GM13976 (cell line): ENCODE data around the gene PSMG4.
"Not testable (repeated sequence)": the region's sequence is repeated elsewhere in the genome, so short reads cannot be mapped to it uniquely, and the experiment has no call there.

Experiments
- DNase-seq: peaks from one replicate; pipeline ENCODE4 v3.0.0; 2012; ENCODE audit warnings: low spot score
- in situ Hi-C: fragments of 300-500 bp; cut with MboI; formaldehyde crosslinking; loops from one replicate; pipeline ENCODE4 v1.12.0; 2022; ENCODE audit warnings: low sequenced_read_pairs, mixed read lengths, inconsistent platforms; ENCODE audit not compliant: unreplicated experiment
- TF ChIP-seq, protein P1 (sequence below): IDR thresholded peaks from 2 replicates; pipeline ENCODE4 v1.5.1; 2012; ENCODE audit warnings: borderline replicate concordance, mild to moderate bottlenecking; ENCODE audit not compliant: insufficient read depth; ENCODE audit errors: extremely low read depth, missing control alignments, control extremely low read depth

PSMG4 gene

DNA sequence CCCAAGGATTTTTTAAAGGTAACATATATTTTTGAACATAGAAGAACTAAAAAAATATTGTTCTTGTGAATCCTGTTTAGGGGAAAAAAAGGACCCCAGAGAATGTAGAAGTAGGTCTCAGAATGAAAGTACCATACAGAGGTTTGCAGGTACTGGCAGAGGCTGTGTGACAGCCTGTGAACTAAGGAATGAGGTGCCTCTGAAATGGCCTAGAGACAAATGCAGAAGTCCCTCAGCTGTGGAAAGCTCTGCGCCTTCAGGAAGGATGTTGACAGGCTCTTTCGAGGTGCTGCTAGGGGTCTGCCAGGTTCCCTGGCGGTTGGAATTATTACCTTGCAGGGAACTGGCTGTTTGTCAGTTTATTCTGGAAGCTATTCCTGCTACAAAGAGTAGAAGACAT is 22.7 kb upstream of the PSMG4 start:
- TF ChIP-seq, protein P1, sequence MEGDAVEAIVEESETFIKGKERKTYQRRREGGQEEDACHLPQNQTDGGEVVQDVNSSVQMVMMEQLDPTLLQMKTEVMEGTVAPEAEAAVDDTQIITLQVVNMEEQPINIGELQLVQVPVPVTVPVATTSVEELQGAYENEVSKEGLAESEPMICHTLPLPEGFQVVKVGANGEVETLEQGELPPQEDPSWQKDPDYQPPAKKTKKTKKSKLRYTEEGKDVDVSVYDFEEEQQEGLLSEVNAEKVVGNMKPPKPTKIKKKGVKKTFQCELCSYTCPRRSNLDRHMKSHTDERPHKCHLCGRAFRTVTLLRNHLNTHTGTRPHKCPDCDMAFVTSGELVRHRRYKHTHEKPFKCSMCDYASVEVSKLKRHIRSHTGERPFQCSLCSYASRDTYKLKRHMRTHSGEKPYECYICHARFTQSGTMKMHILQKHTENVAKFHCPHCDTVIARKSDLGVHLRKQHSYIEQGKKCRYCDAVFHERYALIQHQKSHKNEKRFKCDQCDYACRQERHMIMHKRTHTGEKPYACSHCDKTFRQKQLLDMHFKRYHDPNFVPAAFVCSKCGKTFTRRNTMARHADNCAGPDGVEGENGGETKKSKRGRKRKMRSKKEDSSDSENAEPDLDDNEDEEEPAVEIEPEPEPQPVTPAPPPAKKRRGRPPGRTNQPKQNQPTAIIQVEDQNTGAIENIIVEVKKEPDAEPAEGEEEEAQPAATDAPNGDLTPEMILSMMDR, result no peak
- no peak for DNase-seq
- in situ Hi-C loops, result no loop called here

DNA sequence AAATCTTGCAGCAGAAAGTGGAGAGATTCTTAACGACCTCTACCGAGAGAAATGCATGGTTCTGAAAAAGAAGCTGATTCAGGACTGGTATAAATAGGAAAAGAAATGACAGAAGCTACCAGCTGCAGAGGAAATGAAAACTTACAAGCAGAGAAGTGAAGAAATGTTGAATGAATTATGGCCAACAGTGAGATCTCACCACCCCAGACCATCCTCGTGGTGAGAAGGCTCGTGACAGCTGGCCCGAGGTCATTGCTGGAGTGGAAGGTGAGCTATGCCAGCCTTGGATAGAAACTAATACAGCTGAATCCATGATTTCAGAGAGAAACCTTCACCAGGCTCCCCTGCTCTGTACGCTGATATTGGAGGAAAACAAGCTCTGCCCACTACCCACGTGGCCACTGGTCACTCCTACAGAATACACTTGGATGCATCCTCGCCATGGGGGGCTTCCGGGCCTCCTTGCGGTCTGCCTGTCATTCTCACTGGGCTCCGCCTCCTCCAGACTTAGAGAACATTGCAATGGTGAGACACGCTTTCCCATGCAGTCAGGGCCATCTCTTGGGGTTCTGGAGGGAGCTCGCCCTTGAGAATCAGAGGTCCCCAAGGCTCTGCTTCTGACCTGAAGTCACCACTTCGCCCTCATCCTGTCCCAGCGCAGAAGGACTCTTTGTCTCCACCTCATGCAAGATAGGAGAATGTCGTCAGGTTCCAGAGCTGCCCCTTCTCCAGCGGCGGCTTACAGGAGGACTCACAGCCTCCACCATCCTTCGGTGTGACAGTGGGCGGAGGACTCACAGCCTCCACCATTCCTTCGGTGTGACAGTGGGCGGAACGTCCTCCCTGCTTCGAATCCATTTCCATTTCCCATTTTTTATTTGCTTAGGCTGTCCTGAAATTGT is 20.7 kb upstream of the PSMG4 start:
- no peak for DNase-seq
- in situ Hi-C loops, result no loop called here
- TF ChIP-seq, protein P1, result no peak

DNA sequence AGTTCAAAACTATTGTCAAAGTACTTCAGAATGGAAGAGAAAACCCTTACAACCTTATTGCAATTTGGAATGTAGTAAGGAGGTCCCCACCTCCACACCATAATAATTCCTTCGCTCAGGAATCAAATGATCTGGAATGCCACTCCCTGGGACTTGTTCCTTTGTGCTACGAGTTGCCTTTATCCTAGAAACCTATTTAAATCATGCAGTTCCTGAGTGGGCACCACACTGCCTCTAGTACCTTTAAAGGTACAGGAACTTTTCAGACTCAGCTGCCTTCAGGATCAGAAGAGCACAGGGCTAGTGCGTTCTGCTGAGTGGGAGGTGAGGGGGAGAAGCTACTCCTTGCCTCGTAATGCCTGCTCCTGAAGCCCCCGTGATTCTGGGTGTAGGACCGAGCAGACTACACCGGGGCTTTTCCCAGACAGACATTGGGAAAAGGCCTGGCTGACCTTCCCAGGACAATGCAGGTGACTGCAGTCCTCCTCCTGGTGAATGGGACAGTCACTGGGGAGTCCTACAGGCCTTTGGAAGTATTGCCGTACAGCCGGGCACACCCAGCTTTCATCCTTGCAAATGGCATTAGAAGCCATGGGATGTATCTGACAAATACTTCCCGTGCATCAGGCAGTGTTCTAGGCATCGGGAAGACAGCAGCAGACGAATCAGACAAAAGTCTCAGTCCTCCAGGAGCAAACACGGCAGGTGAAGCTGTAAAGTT is 19.5 kb upstream of the PSMG4 start:
- TF ChIP-seq, protein P1, result no peak
- in situ Hi-C loops, result no loop called here
- no peak for DNase-seq

GRCh38 chr6:3240595-3240994 is 18.2 kb upstream of the PSMG4 start:
- DNase-seq, result no peak
- TF ChIP-seq, protein P1, result no peak
- in situ Hi-C loops, result no loop called here

GRCh38 chr6:3241745-3242144 is 17.0 kb upstream of the PSMG4 start:
- in situ Hi-C loops, DNase-seq: not testable (repeated sequence)

DNA sequence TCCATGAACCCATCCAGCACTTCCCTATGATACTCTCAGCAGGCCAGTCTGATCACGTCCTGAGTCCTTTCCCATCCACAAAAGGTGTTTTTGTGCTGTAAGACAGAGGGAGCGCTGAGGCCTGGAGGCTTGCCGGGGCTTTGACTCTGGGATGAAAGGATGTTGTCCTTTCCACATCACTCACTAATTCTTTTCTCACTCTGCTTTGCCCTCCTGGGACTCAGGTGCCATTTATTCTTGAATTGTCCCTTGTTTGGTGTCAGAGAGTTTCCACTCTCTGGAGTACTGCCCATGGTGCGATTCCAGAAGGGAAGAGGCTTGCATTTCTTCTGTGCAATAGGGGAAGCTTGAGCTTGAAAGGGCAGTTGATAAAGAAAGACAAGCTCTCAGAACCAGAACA is 16.0 kb upstream of the PSMG4 start:
- DNase-seq, result no peak
- TF ChIP-seq, protein P1, result no peak
- in situ Hi-C loops, result no loop called here

DNA sequence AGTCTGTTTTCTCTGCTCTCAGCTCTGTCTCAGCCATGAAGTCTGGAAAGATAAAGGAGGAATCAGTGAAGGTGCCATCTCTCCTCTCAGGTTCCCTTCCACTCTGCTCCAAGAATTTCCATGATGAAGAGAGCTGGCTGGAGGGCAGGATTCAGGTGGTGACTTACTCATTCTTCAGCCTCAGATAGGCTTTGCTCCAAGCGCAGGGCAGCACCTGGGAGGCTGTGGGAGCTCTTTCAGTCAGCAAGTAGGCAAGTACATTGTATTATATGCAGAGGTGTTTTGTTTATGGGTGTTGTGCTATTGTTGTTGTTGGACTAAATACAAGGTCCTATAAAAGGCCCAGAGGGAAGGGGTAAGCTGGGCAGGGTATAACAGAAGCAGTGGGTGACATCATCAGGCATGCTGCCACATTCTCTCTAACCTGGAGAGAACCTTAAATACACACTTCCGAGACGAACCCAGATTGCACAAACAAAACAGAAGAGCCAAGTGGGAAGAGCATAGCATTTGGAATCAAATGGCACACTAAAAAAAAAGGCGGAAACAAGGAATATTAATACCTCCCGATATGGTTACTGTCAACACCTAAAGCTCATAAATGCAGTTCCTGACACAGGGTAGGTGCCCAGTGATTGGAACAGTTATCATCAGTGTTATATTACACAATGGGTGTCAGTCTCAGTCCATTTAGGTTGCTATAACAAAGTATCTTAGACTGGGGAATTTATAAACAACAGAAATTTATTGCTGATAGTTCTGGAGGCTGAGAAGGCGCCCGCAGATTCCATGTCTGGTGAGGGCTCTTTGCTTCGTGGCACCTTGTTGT is 14.5 kb upstream of the PSMG4 start:
- DNase-seq, result no peak
- in situ Hi-C loops, result no loop called here
- TF ChIP-seq, protein P1, result no peak

GRCh38 chr6:3244832-3245161 is 13.9 kb upstream of the PSMG4 start:
- in situ Hi-C loops, DNase-seq: not testable (repeated sequence)
